Activated naive CD8-positive, alpha-beta T cell treated with anti-CD3 and anti-CD28 coated beads, Interleukin-2, amount 50 U/mL, for 24 hours (primary cell): ENCODE results near the gene MBP.

Experiments used
- ATAC-seq: fragments of 150-1000 bp; cut with Tn5 transposase; one replicate; pipeline ENCODE4 v1.10.0; 2021
- DNase-seq: peaks from one replicate; pipeline ENCODE4 v3.0.0; 2021
- H3K27ac Mint-ChIP-seq: one replicate; pipeline ENCODE4 v1.8.0; 2021; ENCODE audit warnings: mild to moderate bottlenecking, mixed read lengths
- H3K27me3 Mint-ChIP-seq: one replicate; pipeline ENCODE4 v1.8.0; 2021; ENCODE audit warnings: mixed read lengths
- H3K36me3 Mint-ChIP-seq: one replicate; pipeline ENCODE4 v1.8.0; 2021; ENCODE audit warnings: low read depth, mixed read lengths
- H3K4me1 Mint-ChIP-seq: one replicate; pipeline ENCODE4 v1.8.0; 2021; ENCODE audit warnings: mixed read lengths
- H3K4me3 Mint-ChIP-seq: one replicate; pipeline ENCODE4 v1.8.0; 2021; ENCODE audit warnings: mild to moderate bottlenecking, moderate library complexity, mixed read lengths
- H3K9me3 Mint-ChIP-seq: one replicate; pipeline ENCODE4 v1.8.0; 2021; ENCODE audit warnings: mixed read lengths

Gene MBP

DNA sequence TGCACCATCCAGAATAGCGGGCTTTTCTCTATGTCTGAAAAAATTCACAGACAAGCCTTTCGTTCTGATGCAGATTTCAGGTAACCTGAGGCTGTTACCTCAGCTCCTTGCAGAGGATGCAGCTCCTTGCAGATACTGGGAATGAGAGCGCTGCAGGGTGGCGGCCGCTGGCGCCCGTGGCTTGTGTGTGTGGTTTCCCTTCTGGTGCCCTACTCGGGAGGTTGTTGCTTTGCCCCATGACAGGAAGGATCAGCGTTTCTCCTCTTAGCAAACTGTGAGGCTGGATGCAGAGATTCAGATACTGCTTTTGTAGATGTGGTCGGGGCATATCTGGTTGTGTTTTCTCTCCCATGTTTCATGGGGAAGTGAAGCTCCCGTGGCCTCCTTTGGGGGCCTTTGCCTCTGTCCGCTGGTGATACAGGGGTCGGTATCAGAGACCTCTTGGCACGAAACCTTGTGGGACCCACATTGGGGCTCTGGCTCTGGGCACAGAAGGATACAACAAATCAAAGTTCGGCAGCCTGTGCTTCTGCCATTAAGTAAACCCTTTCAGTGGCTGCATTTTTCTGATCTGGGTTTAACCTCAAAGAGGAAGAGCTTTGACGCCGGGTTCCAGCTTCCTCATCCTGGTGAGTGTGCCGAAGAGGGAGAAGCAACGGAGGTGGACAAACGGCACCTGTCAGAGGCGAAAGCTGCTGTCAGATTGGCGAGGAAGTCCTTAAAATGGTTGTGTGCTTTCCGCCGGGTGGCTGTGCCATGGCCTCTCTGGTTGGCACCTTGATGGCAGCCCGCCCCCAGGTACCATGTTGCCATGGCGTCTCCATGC, 127.8 kb downstream of the MBP start:
- no peak overlapping the region for H3K27ac Mint-ChIP-seq
- ATAC-seq, result peak; percentile 30

DNA sequence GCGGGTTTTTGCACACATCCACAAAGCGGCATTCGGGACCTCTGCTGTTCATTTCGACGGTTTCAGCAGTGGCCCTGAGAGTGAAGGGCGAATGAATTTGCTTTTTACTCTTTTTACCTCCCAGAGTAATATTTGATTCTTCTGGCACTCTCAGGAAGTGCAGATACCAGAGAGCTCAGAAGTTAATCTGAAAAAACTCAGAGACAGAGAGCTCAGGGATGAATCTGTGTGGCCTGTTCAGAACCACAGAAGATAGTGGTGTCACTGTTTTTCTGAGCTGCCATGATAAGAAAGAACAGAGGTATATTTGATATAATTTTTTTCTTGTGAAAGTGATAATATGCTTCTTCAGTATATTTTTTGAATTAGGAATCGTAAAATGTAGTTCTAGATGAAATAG, 129.3 kb downstream of the MBP start:
- Mint-ChIP-seq H3K36me3 (no peaks in the 10 kb centered on the region), H3K4me1 (peaks cover 24% of the 10 kb centered on the region), H3K27ac (no peak overlapping the region), H3K27me3 (no peaks in the 10 kb centered on the region), H3K9me3 (no peaks in the 10 kb centered on the region), H3K4me3 (no peak overlapping the region)
- ATAC-seq, result no peak
- no peak for DNase-seq

More for the DNA sequence above, 127.8 kb downstream of the MBP start:
- no peaks in the 10 kb centered on the region for H3K27me3 Mint-ChIP-seq
- DNase-seq, result no peak
- no peaks in the 10 kb centered on the region for H3K36me3 Mint-ChIP-seq
- H3K4me1 Mint-ChIP-seq, result peaks cover 24% of the 10 kb centered on the region
- H3K4me3 Mint-ChIP-seq, result peak overlapping the region; percentile 36
- H3K9me3 Mint-ChIP-seq, result no peaks in the 10 kb centered on the region

DNA sequence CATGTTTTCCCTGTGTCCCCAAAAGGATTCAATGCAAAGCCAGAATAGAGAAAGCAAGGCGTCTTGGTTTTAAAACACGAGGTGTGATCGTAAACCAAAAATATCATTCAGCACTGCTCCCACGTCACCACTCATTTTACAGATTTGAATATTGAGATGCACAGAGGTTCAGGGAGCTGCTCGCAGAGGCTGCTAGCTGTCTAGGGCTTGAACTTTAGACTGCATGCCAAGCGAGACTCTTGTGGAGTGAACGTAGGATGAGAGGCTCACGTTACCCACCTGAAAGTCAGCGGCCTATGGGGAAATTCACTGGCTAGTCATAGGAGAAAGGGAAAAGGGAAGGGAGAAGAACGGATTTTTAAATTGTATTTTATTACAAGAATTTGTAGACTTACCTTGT, 130.1 kb downstream of the MBP start:
- ATAC-seq (no peak), DNase-seq (no peak)
- Mint-ChIP-seq H3K36me3 (no peaks in the 10 kb centered on the region), H3K27ac (no peak overlapping the region), H3K4me1 (peaks cover 24% of the 10 kb centered on the region), H3K4me3 (no peak overlapping the region), H3K27me3 (no peaks in the 10 kb centered on the region), H3K9me3 (no peaks in the 10 kb centered on the region)

DNA sequence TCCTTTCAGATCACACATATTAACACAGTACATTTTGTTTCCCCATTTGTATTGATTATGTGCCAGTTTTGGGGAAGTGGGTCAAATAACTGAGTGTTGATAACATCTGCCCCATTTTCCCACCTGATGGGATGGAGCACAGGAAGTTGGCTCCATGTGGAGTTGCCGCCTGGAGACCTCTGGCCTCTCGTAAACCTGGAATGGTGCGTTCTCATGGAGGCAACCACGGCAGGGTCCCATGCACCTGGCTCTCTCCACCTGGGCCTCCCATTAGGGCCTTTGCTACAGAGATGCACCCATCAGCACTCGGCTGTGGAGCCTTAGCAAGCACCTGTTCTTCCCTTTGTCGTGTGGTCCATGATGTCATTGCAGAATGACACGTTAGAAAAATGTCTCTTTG, 130.6 kb downstream of the MBP start:
- Mint-ChIP-seq H3K4me1 (peaks cover 22% of the 10 kb centered on the region), H3K27ac (no peak overlapping the region), H3K9me3 (no peaks in the 10 kb centered on the region), H3K4me3 (no peak overlapping the region), H3K36me3 (no peaks in the 10 kb centered on the region), H3K27me3 (no peaks in the 10 kb centered on the region)
- ATAC-seq (no peak), DNase-seq (no peak)

GRCh38 chr18:77001041-77001440, 131.5 kb downstream of the MBP start:
- no peaks in the 10 kb centered on the region for H3K36me3 Mint-ChIP-seq
- H3K4me3 Mint-ChIP-seq, result no peak overlapping the region
- ATAC-seq, result no peak
- no peak overlapping the region for H3K27ac Mint-ChIP-seq
- peaks cover 22% of the 10 kb centered on the region for H3K4me1 Mint-ChIP-seq
- no peak for DNase-seq
- no peaks in the 10 kb centered on the region for H3K9me3 Mint-ChIP-seq
- no peaks in the 10 kb centered on the region for H3K27me3 Mint-ChIP-seq

GRCh38 chr18:77000527-77000926, 132.1 kb downstream of the MBP start:
- H3K9me3 Mint-ChIP-seq, result no peaks in the 10 kb centered on the region
- ATAC-seq (no peak), DNase-seq (peak; percentile 64)
- H3K4me1 Mint-ChIP-seq, result peaks cover 17% of the 10 kb centered on the region
- H3K27ac Mint-ChIP-seq, result no peak overlapping the region
- H3K4me3 Mint-ChIP-seq, result no peak overlapping the region
- H3K36me3 Mint-ChIP-seq, result no peaks in the 10 kb centered on the region
- H3K27me3 Mint-ChIP-seq, result no peaks in the 10 kb centered on the region

DNA sequence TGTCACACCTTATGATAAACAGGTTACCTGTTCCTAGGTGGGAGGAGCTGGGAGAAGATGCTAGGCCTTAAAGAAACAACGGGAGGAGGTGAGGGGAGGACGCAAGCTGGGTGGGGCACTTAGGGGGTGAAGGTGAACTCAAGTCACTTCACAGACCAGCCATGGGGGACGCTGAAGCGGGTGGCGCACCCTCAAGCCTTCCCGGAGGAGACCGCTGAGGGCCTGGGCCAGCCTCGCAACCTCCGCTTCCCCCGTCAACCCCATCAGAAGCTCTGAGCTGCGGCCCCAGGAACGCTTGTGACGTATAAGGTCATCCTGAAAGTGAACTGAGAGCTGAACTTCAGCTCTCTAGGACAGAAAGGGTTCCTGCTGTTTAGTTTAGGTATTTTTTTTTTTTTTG, 133.5 kb downstream of the MBP start:
- DNase-seq (no peak), ATAC-seq (no peak)
- Mint-ChIP-seq H3K36me3 (no peaks in the 10 kb centered on the region), H3K27me3 (no peaks in the 10 kb centered on the region), H3K4me1 (peaks cover 4% of the 10 kb centered on the region), H3K27ac (no peak overlapping the region), H3K4me3 (no peak overlapping the region), H3K9me3 (no peaks in the 10 kb centered on the region)

- ATAC-seq (no peak), DNase-seq (no peak)
- H3K27me3 Mint-ChIP-seq, result no peaks in the 10 kb centered on the region
- H3K27ac Mint-ChIP-seq, result no peak overlapping the region
- H3K9me3 Mint-ChIP-seq, result no peaks in the 10 kb centered on the region
- no peaks in the 10 kb centered on the region for H3K36me3 Mint-ChIP-seq
- H3K4me3 Mint-ChIP-seq, result no peak overlapping the region
- peaks cover 4% of the 10 kb centered on the region for H3K4me1 Mint-ChIP-seq
Measured at GRCh38 chr18:76997951-76998808, 134.4 kb downstream of the MBP start.

DNA sequence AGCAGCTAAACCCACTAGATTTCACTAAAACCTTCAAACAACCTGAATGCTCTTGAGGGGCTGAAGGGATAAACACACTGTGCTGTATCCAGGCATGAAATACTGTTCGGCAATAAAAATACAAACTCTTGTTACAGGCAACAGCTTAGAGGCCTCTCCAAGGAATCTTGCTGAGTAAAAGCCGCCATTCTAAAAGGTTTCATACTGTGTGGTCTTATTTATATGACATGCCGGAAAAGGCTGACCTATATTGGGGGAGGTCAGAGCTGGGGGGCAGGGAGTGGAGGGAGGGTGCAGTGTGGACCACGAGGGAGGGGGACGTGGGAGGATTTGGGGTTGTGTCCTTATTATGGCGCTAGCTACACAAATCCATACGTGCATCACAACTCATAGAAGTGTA, 136.2 kb downstream of the MBP start:
- H3K9me3 Mint-ChIP-seq, result no peaks in the 10 kb centered on the region
- no peak overlapping the region for H3K27ac Mint-ChIP-seq
- H3K36me3 Mint-ChIP-seq, result no peaks in the 10 kb centered on the region
- no peak overlapping the region for H3K4me3 Mint-ChIP-seq
- ATAC-seq, result no peak
- H3K4me1 Mint-ChIP-seq, result peaks cover 4% of the 10 kb centered on the region
- no peaks in the 10 kb centered on the region for H3K27me3 Mint-ChIP-seq
- no peak for DNase-seq

- DNase-seq (no peak), ATAC-seq (no peak)
- Mint-ChIP-seq H3K4me1 (peaks cover 4% of the 10 kb centered on the region), H3K4me3 (no peak overlapping the region), H3K27me3 (no peaks in the 10 kb centered on the region), H3K27ac (no peak overlapping the region), H3K9me3 (no peaks in the 10 kb centered on the region), H3K36me3 (no peaks in the 10 kb centered on the region)
Measured at GRCh38 chr18:76995896-76996295, 136.7 kb downstream of the MBP start.

GRCh38 chr18:76994086-76994654, 138.4 kb downstream of the MBP start:
- ATAC-seq, result no peak

DNA sequence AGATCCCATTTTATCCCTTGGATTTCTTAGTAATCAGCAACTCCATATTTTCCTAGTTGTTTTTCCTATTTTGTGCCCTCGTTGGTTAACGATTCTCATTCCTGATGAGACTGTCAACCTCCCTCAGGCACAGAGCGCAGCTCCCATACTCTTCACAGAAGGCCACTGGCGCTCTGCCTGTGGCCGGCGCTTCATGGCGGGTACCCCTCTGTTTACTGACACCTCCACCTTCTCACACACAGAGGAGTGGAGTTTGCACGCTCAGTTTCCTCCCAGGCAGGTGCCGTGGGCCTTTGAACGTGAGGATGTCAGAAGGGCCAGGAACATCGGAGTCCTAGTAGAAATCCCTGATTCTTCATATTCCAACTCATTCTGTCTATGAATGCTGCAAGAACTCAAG, 139.0 kb downstream of the MBP start:
- no peaks in the 10 kb centered on the region for H3K36me3 Mint-ChIP-seq
- no peak for ATAC-seq

More at GRCh38 chr18:76994086-76994654, 138.4 kb downstream of the MBP start:
- no peaks in the 10 kb centered on the region for H3K9me3 Mint-ChIP-seq
- no peaks in the 10 kb centered on the region for H3K36me3 Mint-ChIP-seq
- no peak overlapping the region for H3K4me3 Mint-ChIP-seq
- DNase-seq, result no peak
- no peak overlapping the region for H3K27ac Mint-ChIP-seq
- no peaks in the 10 kb centered on the region for H3K4me1 Mint-ChIP-seq
- no peaks in the 10 kb centered on the region for H3K27me3 Mint-ChIP-seq

GRCh38 chr18:76993085-76993382, 139.5 kb downstream of the MBP start:
- no peak overlapping the region for H3K27ac Mint-ChIP-seq
- no peaks in the 10 kb centered on the region for H3K9me3 Mint-ChIP-seq
- ATAC-seq, result no peak
- no peaks in the 10 kb centered on the region for H3K27me3 Mint-ChIP-seq
- no peaks in the 10 kb centered on the region for H3K36me3 Mint-ChIP-seq
- no peak overlapping the region for H3K4me3 Mint-ChIP-seq
- no peak for DNase-seq
- H3K4me1 Mint-ChIP-seq, result no peaks in the 10 kb centered on the region

More for the DNA sequence above, 139.0 kb downstream of the MBP start:
- H3K27me3 Mint-ChIP-seq, result no peaks in the 10 kb centered on the region
- no peaks in the 10 kb centered on the region for H3K9me3 Mint-ChIP-seq
- no peaks in the 10 kb centered on the region for H3K4me1 Mint-ChIP-seq
- no peak overlapping the region for H3K4me3 Mint-ChIP-seq
- no peak for DNase-seq
- H3K27ac Mint-ChIP-seq, result no peak overlapping the region

DNA sequence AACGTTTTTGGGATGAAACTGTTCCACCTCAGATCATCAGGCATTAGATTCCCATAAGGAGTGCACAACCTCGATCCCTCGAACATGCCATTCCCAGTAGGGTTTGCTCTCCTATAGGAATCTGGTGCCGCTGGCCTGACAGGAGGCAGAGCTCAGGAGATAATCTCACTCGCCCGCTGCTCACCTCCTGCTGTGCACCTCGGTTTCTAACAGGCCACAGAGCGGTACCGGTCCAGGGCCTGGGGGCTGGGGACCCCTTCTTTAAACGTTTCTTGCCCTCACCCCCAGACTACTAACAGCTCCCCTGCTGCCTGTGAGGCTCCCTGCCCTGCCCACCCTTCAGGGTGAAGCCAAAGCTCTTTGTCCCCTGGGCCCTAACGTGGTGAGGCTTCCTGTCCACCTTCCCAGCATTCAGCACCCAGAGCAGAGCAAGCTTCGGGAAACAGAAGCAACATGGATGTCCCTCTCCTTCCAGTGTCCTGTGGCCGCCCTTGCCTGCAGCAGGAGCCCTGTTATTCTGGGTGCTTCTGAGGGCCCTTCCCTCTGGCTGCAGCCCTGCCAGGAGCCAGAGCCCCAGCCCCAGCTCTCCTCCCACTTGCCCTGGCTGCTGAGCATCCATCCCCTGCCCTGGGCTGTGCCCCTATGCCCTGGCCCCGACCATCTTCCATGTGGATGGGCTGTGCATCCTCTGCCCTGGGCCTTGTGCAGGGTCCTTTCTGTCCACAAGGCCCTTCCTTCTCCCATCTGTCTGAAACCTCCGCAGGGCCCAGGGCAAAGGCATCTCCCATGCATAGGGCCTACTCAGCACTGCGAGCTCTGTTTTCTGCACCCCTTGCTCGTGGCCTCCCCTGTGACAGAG, 140.1 kb downstream of the MBP start:
- DNase-seq, result no peak
- H3K27ac Mint-ChIP-seq, result no peak overlapping the region
- H3K4me3 Mint-ChIP-seq, result no peak overlapping the region
- no peaks in the 10 kb centered on the region for H3K27me3 Mint-ChIP-seq
- no peaks in the 10 kb centered on the region for H3K36me3 Mint-ChIP-seq
- no peak for ATAC-seq
- no peaks in the 10 kb centered on the region for H3K4me1 Mint-ChIP-seq
- H3K9me3 Mint-ChIP-seq, result no peaks in the 10 kb centered on the region
